GM18520 (cell line): Measurements from ENCODE around the gene MEOX1.
"Not testable (repeated sequence)": the region's sequence is repeated elsewhere in the genome, so short reads cannot be mapped to it uniquely, and the experiment has no call there.

Experiments used
- ATAC-seq: cut with Tn5 transposase; IDR thresholded peaks from one replicate; pipeline ENCODE4 v1.9.1; 2021; ENCODE audit not compliant: unreplicated experiment

Gene MEOX1

GRCh38 chr17:43619705-43620104 lies 42.0 kb downstream of the MEOX1 start:
- ATAC-seq = no peak

DNA sequence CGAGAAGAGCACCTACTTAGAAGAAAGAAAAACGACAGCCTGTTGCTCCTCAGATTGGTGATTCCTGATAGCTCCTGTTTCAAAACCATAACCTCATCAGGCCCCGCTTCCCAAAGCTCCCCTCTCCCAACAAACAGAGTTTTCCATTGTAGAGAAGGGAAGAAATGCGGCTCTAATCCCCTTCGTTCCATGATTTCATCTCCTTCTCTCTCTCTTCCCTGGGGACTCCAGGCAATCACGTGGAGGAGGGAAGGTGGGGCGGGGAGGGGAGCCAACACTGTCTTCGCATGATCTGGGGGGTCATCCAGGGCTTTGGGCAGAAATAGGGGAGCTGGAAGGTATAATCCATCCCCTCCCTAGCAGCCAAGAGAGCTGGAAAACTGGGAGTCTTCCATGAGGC lies 43.4 kb downstream of the MEOX1 start:
- ATAC-seq = no peak

GRCh38 chr17:43616852-43617251 lies 44.9 kb downstream of the MEOX1 start:
- ATAC-seq = no peak

DNA sequence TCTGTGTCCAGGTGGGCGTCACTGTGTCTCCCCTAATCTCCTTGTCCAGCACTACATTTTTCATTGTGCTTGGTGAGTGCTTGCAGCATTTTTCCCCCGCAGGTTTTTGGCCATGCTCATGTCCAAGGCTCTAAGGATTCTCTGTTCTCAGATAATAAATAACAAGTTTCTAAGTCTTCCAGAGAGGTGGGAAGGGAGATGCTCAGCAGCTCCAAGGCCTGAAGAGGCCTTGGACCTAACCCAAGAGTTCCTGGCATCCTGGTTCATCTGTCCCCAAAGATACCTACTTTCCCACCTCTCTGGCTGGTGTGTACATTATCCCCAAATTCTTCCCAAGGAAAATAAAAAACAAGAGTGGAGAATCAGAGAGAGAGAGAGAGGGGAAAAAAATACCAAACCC lies 45.3 kb downstream of the MEOX1 start:
- ATAC-seq = no peak

DNA sequence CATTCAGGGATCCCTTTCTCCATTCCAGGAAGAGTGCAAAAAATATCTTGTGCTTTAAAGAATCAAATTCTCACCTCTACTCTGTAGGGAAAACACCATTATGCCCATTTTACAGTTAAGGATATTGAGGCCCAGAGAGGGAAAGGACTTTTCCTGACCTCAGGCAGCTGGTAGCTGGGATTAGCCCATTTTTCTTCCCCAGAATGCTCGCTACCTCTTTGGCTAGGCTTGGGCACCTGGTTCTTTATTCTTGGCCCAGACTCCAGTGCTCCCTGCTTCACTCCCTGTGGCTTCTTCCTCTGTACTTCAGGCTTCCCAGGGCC lies 45.7 kb downstream of the MEOX1 start:
- no peak for ATAC-seq

DNA sequence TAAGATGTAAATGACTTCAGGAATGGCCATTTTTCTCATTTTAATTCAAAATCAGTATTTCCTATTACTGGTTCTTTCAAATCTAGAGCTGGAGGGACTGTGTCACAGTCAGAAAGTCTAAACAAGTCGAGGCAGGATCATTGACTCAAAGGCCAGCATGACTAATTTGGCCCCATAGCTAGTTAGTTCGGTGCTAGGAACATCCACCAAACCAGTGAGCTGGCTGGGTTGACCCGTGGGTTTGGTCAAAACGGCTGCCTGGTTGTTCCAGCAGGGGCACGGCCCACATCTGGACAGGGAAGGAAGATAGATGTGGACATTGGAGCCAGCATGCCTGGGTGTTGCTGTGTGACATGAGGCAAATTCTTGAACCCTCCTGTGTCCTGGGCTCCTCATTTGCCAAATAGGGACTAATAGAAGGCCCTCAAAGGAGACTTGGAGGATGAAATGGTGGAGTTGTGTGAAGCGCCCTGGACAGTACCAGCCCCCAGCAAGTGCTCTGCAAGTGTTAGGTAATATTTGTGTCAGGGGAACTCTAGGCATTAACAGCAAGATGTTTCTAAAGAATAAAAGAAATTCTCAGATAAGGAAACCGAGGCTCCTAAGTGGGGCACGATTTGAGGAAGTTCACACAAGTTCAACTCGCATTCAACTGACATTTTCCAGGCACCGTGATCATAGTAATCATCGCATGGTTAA lies 46.2 kb downstream of the MEOX1 start:
- no peak for ATAC-seq

- ATAC-seq = no peak
Observed at GRCh38 chr17:43614561-43614960, 47.2 kb downstream of the MEOX1 start.

GRCh38 chr17:43613917-43614316 lies 47.8 kb downstream of the MEOX1 start:
- ATAC-seq = no peak

DNA sequence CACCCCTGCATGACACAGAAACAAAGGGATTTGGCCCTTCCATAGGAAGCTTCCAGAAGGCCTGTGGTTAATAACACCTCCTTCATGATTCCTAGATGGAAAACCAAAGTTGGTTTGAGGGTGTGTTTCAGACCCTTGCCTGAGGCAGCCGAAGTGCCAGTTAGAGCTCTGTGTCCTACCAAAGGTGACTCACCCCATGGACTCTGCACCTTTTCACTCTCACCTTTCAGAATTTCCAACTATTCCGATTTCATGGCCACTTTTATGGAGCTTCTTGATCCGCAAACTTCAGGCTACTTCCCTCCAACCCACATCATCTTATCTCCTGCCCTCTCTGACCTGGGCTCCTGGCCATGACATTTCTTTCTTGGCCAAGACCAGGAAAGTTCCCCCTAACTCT lies 49.2 kb downstream of the MEOX1 start:
- no peak for ATAC-seq

GRCh38 chr17:43611230-43611969 lies 50.3 kb downstream of the MEOX1 start:
- ATAC-seq = no peak

DNA sequence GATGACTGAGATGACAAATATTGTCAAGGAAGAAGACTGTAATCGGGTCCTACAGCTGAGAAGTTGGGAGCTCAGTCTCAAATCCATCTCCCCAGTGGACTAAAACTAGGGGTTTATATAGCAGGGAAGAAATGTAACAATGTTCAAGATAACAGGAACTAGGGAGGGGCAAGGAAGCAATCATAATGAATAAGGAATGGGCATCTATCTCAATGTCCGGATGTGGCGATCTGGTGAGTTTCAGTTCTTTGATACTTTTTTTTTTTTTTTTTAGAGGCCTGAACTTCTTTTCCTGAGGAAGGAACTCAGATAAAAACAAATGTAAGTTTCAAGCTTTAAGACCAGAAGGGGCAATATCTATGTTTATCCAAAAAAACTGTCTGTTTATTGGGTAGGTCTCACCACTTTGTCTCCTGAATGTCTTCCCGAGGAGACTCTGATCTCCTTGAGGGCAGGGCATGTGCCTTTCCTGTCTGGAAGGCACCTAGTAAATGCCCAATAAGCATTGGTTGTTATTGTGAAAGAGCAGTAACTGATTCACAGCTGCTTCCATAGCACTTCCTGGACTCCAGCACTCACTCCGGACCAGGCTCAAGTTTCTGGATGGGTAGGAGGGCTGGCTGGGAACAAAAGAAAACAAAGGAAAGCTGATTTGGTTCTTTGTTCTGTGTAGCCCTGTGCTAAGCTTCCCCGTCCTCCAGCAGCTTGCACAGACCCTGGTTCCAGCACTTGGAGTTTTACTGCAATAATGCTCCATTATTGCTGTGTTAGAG lies 51.9 kb downstream of the MEOX1 start:
- no peak for ATAC-seq

- ATAC-seq = no peak
Observed at GRCh38 chr17:43608313-43608712, 53.4 kb downstream of the MEOX1 start.

DNA sequence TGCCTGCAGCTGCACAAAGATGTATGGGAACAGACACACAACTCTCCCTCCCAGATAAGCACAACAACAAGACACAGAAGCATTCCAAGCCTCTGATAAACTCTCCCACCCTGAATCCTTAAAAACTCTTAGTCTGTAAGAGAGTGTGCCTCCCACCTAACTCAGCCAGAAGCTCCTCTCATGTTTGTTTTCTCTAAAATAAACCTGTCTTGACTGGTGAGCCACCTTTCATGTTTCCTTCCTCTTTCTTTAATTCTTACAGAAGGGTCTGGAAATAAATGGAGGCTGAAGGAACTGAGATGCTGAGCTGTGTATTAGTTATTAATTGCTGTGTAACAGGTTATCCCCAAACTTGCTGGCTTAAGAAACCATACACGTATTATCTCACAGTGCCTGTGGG lies 57.2 kb downstream of the MEOX1 start:
- no peak for ATAC-seq

DNA sequence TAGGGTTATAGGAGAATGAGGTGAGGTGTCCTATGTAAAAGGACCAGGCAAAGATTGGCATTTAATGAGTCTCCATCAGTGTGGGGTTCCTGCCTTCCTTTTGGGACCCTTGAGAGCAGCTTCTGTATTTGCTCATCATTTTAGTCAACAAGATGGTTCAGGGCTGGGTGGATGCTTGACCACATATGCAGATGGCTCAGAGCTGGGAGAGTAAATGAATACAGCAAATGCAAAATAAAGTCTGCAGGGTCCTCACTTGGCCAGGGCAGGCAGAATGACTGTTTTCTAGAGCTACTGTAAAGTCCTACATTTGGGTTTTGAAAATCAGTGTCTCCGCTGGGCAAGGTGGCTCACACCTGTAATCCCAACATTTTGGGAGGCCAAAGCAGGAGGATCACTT lies 58.4 kb downstream of the MEOX1 start:
- ATAC-seq = no peak

GRCh38 chr17:43602556-43602955 lies 59.2 kb downstream of the MEOX1 start:
- not testable (repeated sequence) for ATAC-seq

DNA sequence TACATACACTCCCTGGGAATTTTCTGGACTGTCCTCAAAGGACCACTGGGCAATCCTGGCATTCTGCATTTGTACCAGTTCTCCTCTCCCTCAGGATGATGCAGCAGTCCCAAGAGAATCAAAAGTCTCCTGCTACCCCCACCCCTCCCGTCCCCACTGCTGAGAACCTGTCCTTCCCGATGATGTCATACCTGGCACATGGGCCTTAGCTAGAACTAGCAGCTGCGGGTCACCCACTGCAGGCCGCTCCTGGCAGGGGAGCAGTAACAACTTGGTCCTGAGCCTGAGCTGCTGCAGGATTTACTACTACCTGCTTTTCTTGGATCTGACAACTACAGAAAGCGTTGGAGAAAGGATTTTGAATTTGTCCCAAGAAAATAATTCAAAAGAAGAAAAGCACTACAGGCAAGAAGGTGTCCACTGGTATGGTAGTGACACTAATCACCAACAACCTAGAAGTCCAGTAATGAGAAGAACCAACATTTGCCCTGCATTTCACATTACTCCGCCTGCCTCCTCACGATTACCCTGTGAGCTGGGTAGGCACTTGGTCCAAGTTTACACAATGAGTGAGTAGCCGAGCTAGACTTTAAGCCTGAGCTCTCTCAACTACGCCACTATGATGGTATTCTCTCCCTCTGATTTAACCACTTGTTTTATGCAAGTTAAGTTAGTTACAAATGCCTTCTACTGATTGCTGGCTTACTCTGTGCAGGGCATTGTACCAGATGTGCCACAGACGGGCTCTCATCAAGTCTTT lies 60.3 kb downstream of the MEOX1 start:
- no peak for ATAC-seq

GRCh38 chr17:43599835-43600234 lies 61.9 kb downstream of the MEOX1 start:
- no peak for ATAC-seq

- ATAC-seq = no peak
Observed at GRCh38 chr17:43599046-43599395, 62.7 kb downstream of the MEOX1 start.

DNA sequence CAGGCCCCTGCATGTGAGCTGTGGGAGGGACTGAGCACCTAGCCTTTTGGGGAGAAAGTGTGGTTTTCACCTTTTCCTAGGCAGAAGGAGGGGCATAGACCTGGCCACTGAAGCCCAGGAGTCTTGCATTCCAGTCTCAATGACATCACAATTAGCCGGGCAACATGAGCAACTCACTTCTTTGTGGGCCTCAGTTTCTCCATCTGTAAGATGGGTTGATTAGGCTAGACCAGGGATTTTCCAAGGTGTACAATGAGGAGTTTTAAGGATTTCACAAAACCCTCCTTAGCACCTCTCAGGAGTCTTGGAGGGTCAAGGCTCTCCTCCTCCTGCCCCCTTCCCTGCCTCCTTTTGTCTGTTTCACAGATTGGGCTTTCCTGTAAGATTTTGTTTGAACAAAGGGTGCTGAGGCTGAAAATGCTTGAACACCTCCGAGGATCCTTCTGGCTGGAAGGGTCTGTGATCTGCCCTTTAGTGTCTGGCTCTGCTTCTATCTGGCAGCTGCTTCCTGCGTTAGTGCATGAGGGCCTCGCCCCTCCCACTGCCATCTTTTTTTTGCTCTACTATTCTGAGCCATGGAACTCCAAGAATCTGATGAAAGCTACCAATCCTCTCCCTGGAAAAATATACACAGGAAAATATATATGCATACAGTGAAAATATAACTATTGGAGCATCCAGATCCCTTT lies 63.2 kb downstream of the MEOX1 start:
- no peak for ATAC-seq

GRCh38 chr17:43597624-43598356 lies 63.9 kb downstream of the MEOX1 start:
- no peak for ATAC-seq
